ENCODE results near the gene ZNF768. TPM values are rescaled to one million over a fixed set of nuclear protein-coding genes. Genes with fewer than 3 reads are reported as not detected.

The ZNF768 gene
- total RNA-seq, 1 donor from 2014 or later: 15.5 TPM

- DNase-seq (ENCODE audit: low spot score): no peak
- Mint-ChIP-seq H3K4me1 (peaks cover 18% of the 10 kb centered on the region), H3K27ac (peak overlapping the region; percentile 22), H3K27me3 (ENCODE audit: insufficient read depth, low read depth) (peaks cover 6% of the 10 kb centered on the region), H3K4me3 (peak overlapping the region; percentile 89), H3K36me3 (peaks cover 21% of the 10 kb centered on the region), H3K9me3 (peaks cover 2% of the 10 kb centered on the region)
- Histone ChIP-seq H3K79me2 (ENCODE audit: low read depth) (peaks cover 22% of the 10 kb centered on the region), H3K9me3 (ENCODE audit: low read depth) (no peaks in the 10 kb centered on the region), H3K4me2 (no peak overlapping the region), H3K36me3 (no peaks in the 10 kb centered on the region), H2AFZ (replicated peaks) (no peak overlapping the region), H3K27ac (no peak overlapping the region), H3F3A (ENCODE audit: low read depth) (peaks cover 24% of the 10 kb centered on the region), H3K9ac (no peak overlapping the region), H3K4me3 (no peak overlapping the region), H3K4me1 (no peaks in the 10 kb centered on the region), H4K20me1 (ENCODE audit: low read depth) (no peaks in the 10 kb centered on the region), H3K27me3 (no peaks in the 10 kb centered on the region)
- TF ChIP-seq EZH2 (IDR thresholded peaks at IDR 0.05) (no peak), CTCF (IDR thresholded peaks at IDR 0.05) (no peak), EZH2phosphoT487 (IDR thresholded peaks at IDR 0.05) (no peak)
Observed at GRCh38 chr16:30555315-30556124, 29.2 kb upstream of the ZNF768 start.

GRCh38 chr16:30554557-30555314, 28.4 kb upstream of the ZNF768 start:
- Histone ChIP-seq H2AFZ (replicated peaks) (no peak overlapping the region), H4K20me1 (ENCODE audit: low read depth) (no peaks in the 10 kb centered on the region), H3K27ac (no peak overlapping the region), H3K27me3 (no peaks in the 10 kb centered on the region), H3K4me3 (no peak overlapping the region), H3K9ac (no peak overlapping the region), H3K4me2 (no peak overlapping the region), H3K79me2 (ENCODE audit: low read depth) (peaks cover 22% of the 10 kb centered on the region), H3K36me3 (no peaks in the 10 kb centered on the region), H3F3A (ENCODE audit: low read depth) (peaks cover 20% of the 10 kb centered on the region), H3K4me1 (no peaks in the 10 kb centered on the region), H3K9me3 (ENCODE audit: low read depth) (no peaks in the 10 kb centered on the region)
- H3K27me3 Mint-ChIP-seq (ENCODE audit: insufficient read depth, low read depth): peaks cover 6% of the 10 kb centered on the region
- DNase-seq (ENCODE audit: low spot score): no peak
- no peak overlapping the region for H3K4me3 Mint-ChIP-seq
- H3K4me1 Mint-ChIP-seq: peaks cover 17% of the 10 kb centered on the region
- H3K36me3 Mint-ChIP-seq: peaks cover 21% of the 10 kb centered on the region
- H3K9me3 Mint-ChIP-seq: peaks cover 2% of the 10 kb centered on the region
- no peak overlapping the region for H3K27ac Mint-ChIP-seq
- no peak for TF ChIP-seq EZH2 (IDR thresholded peaks at IDR 0.05)
- no peak for TF ChIP-seq CTCF (IDR thresholded peaks at IDR 0.05)
- TF ChIP-seq EZH2phosphoT487 (IDR thresholded peaks at IDR 0.05): no peak

DNA sequence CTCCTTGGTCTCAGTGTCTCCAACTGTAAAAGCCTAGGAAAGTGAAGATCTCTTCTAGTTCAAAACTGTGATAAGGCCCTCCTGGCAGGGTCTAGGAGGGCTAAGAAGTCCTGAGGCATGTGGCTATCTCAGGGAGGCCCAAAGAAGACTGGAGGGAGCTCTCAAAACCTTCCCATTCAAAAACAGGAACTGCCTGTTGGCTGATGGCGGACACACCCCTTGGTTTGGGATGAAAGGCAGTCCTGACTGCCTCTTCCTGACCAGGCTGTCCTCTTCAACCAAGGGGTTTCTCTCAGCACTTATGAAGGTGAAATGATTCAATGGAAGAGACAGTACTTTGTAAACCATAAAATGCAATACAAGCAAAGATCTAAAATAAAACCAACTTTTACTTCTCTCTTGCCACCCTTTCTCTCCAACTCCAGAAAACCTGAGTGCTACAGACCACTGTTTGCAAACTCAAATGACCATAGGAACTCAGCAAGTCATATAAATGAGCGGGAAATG, 27.1 kb upstream of the ZNF768 start:
- no peaks in the 10 kb centered on the region for H3K9me3 ChIP-seq (ENCODE audit: low read depth)
- H3F3A ChIP-seq (ENCODE audit: low read depth): peaks cover 7% of the 10 kb centered on the region
- peaks cover 22% of the 10 kb centered on the region for H3K79me2 ChIP-seq (ENCODE audit: low read depth)
- H2AFZ ChIP-seq (replicated peaks): no peak overlapping the region
- Mint-ChIP-seq H3K27ac (no peak overlapping the region), H3K9me3 (no peaks in the 10 kb centered on the region), H3K4me1 (peaks cover 10% of the 10 kb centered on the region), H3K27me3 (ENCODE audit: insufficient read depth, low read depth) (peaks cover 4% of the 10 kb centered on the region), H3K36me3 (peaks cover 21% of the 10 kb centered on the region), H3K4me3 (no peak overlapping the region)
- H3K36me3 ChIP-seq: no peaks in the 10 kb centered on the region
- H3K4me1 ChIP-seq: no peaks in the 10 kb centered on the region
- H3K27me3 ChIP-seq: no peaks in the 10 kb centered on the region
- no peak for TF ChIP-seq CTCF (IDR thresholded peaks at IDR 0.05)
- TF ChIP-seq EZH2 (IDR thresholded peaks at IDR 0.05): no peak
- TF ChIP-seq EZH2phosphoT487 (IDR thresholded peaks at IDR 0.05): no peak
- no peaks in the 10 kb centered on the region for H4K20me1 ChIP-seq (ENCODE audit: low read depth)
- H3K9ac ChIP-seq: no peak overlapping the region
- H3K4me3 ChIP-seq: no peak overlapping the region
- no peak overlapping the region for H3K27ac ChIP-seq
- H3K4me2 ChIP-seq: no peak overlapping the region
- DNase-seq (ENCODE audit: low spot score): no peak

Measured in neural progenitor cell (in vitro differentiated cells).